A673 (cell line): ENCODE measurements around the gene ACP1. TPM values are rescaled to one million over a fixed set of nuclear protein-coding genes. Genes with fewer than 3 reads are reported as not detected.

ENCODE experiments used
- BruUV-seq: library from RNA; stranded (reverse); fragments of 400-500 nt; replicated peaks from 2 replicates; lab custom pipeline; 2021; lab: Mats Ljungman, UMichigan
- CTCF ChIA-PET: fragments of 300-600 bp; sonication (Branson Sonifier 250); formaldehyde crosslinking; loops from one replicate; lab custom pipeline; 2022; ENCODE audit warnings: antibody characterized with exemption; lab: Charles Lee
- POLR2A ChIA-PET: fragments of 300-600 bp; sonication (Branson Sonifier 250); formaldehyde crosslinking; loops from one replicate; lab custom pipeline; 2022; ENCODE audit warnings: antibody characterized with exemption; ENCODE audit not compliant: low non-redundant PET; lab: Charles Lee
- DNase-seq: peaks from one replicate; pipeline ENCODE4 v3.0.0-alpha.2; 2015; ENCODE audit warnings: low spot score
- H3K27ac ChIP-seq: fragments of 200-600 bp; sonication (generic); 2 replicates; pipeline ENCODE4 v1.5.1; 2016; ENCODE audit warnings: mixed run types, low read depth, mild to moderate bottlenecking, mixed read lengths, antibody characterized with exemption, low read length; ENCODE audit not compliant: poor library complexity, severe bottlenecking
- H3K27me3 ChIP-seq: fragments of 200-600 bp; sonication (generic); replicated peaks from 2 replicates; pipeline ENCODE4 v1.6.1; 2017; ENCODE audit warnings: mixed run types, low read depth, mild to moderate bottlenecking, mixed read lengths, antibody characterized with exemption, low read length; ENCODE audit not compliant: insufficient read depth, poor library complexity
- H3K36me3 ChIP-seq: fragments of 200-600 bp; sonication (generic); 2 replicates; pipeline ENCODE4 v1.6.1; 2016; ENCODE audit warnings: mixed run types, mild to moderate bottlenecking, mixed read lengths, antibody characterized with exemption, low read length; ENCODE audit not compliant: insufficient read depth, poor library complexity, severe bottlenecking
- H3K4me1 ChIP-seq: fragments of 200-600 bp; sonication (generic); 2 replicates; pipeline ENCODE4 v1.6.1; 2017; ENCODE audit warnings: mixed run types, mild to moderate bottlenecking, mixed read lengths, antibody characterized with exemption, low read length; ENCODE audit not compliant: insufficient read depth, poor library complexity, severe bottlenecking
- H3K4me3 ChIP-seq: fragments of 200-600 bp; sonication (generic); 2 replicates; pipeline ENCODE4 v1.5.1; 2016; ENCODE audit warnings: low read depth, mixed run types, mild to moderate bottlenecking, mixed read lengths, low read length; ENCODE audit not compliant: poor library complexity, severe bottlenecking
- H3K9me3 ChIP-seq: fragments of 200-600 bp; sonication (generic); 2 replicates; pipeline ENCODE4 v1.6.1; 2016; ENCODE audit warnings: mixed run types, low read depth, mild to moderate bottlenecking, mixed read lengths, antibody characterized with exemption, low read length; ENCODE audit not compliant: poor library complexity, severe bottlenecking
- EZH2 ChIP-seq: fragments of 200-600 bp; sonication (generic); IDR thresholded peaks from 2 replicates; pipeline ENCODE4 v1.6.1; 2017; ENCODE audit warnings: borderline replicate concordance, low read depth, mild to moderate bottlenecking, mixed read lengths, antibody characterized with exemption, low read length; ENCODE audit not compliant: poor library complexity, severe bottlenecking
- intact Hi-C: fragments of 100-400 bp; cut with micrococcal nuclease; formaldehyde crosslinking; loops from one replicate; pipeline ENCODE4 v1.10.0; 2022; ENCODE audit not compliant: unreplicated experiment
- total RNA-seq: library from RNA; stranded (reverse); gene quantifications from 2 replicates; pipeline ENCODE4 v1.2.3, GENCODE V29; 2021
- TF ChIP-seq, protein P1 (sequence below): fragments of 300-800, 200-600 bp; sonication (generic); conservative IDR thresholded peaks from 2 replicates; pipeline ENCODE4 v1.5.1; 2017; ENCODE audit warnings: low read depth, mild to moderate bottlenecking, antibody characterized with exemption, low read length, moderate library complexity, mixed read lengths

ACP1 gene
- total RNA-seq, 1 experiment from 2014 or later: 161 TPM

GRCh38 chr2:322326-322725 lies 57.6 kb downstream of the ACP1 start:
- H3K4me3 ChIP-seq: no peak overlapping the region
- BruUV-seq: no TSS peak
- intact Hi-C loops: no loop called here

DNA sequence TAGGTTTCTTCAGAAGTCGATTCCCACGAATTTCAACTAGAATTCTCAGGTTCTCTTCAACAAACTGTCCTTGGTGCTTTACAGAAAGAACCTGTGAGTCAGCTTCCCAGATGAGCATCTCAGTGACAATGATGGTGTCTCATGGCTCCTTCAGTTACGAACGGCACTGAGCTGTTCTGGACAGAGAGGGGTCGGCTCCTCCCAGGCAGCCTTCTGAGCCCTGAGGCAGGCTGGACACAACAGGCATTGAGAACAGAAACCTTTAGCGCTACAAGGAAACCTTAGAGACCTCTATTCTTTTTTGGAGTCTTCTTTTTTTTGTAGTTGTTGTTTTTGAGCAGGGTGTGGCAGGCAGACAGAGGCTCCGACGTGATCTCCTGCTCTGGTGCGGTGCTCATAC lies 58.3 kb downstream of the ACP1 start:
- no peak for DNase-seq
- intact Hi-C loops: no loop called here
- Histone ChIP-seq H3K4me1 (no peaks in the 10 kb centered on the region), H3K4me3 (no peak overlapping the region), H3K36me3 (no peaks in the 10 kb centered on the region), H3K9me3 (no peaks in the 10 kb centered on the region), H3K27ac (no peak overlapping the region), H3K27me3 (no peaks in the 10 kb centered on the region)
- POLR2A ChIA-PET: no interaction called here
- no TSS peak for BruUV-seq
- CTCF ChIA-PET: no interaction called here
- no peak for TF ChIP-seq EZH2
- TF ChIP-seq, protein P1, sequence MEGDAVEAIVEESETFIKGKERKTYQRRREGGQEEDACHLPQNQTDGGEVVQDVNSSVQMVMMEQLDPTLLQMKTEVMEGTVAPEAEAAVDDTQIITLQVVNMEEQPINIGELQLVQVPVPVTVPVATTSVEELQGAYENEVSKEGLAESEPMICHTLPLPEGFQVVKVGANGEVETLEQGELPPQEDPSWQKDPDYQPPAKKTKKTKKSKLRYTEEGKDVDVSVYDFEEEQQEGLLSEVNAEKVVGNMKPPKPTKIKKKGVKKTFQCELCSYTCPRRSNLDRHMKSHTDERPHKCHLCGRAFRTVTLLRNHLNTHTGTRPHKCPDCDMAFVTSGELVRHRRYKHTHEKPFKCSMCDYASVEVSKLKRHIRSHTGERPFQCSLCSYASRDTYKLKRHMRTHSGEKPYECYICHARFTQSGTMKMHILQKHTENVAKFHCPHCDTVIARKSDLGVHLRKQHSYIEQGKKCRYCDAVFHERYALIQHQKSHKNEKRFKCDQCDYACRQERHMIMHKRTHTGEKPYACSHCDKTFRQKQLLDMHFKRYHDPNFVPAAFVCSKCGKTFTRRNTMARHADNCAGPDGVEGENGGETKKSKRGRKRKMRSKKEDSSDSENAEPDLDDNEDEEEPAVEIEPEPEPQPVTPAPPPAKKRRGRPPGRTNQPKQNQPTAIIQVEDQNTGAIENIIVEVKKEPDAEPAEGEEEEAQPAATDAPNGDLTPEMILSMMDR: no peak

More at GRCh38 chr2:322326-322725, 57.6 kb downstream of the ACP1 start:
- Histone ChIP-seq H3K27ac (no peak overlapping the region), H3K27me3 (no peaks in the 10 kb centered on the region), H3K36me3 (no peaks in the 10 kb centered on the region), H3K9me3 (no peaks in the 10 kb centered on the region), H3K4me1 (no peaks in the 10 kb centered on the region)
- TF ChIP-seq EZH2: no peak
- TF ChIP-seq, protein P1: no peak
- CTCF ChIA-PET: no interaction called here
- no peak for DNase-seq
- POLR2A ChIA-PET: no interaction called here

Other genes with a start within 250 kb of the ACP1 start
- gene FAM110C, start 218.4 kb upstream of the ACP1 start, total RNA-seq: 1.2 and 2.6 TPM in 2 replicates
- 33.0 and 40.8 TPM in 2 replicates for gene SH3YL1, start 915 bp upstream of the ACP1 start, total RNA-seq
- gene ALKAL2, start 23.1 kb downstream of the ACP1 start, total RNA-seq: not detected in 2 replicates